Lower leg skin (tissue), 4 donors: ENCODE data around the gene MGST3. TPM values are rescaled to one million over a fixed set of nuclear protein-coding genes. Genes with fewer than 3 reads are reported as not detected.
"Not testable (repeated sequence)": the region's sequence is repeated elsewhere in the genome, so short reads cannot be mapped to it uniquely, and the experiment has no call there.

Experiments used
- DNase-seq, 2 donors: peaks; one replicate each; pipeline ENCODE4 v3.0.0-alpha.2; 2019; ENCODE audit warnings: low spot score in 2 of 2
- H3K4me3 ChIP-seq: fragments of 200-600 bp; sonication (generic); 2 replicates; pipeline ENCODE4 v1.5.1; 2017; ENCODE audit warnings: mild to moderate bottlenecking, low read depth; ENCODE audit not compliant: poor library complexity, severe bottlenecking
- POLR2A ChIP-seq, 2 donors: fragments of 450-650 bp; IDR thresholded peaks; one replicate each; pipeline ENCODE4 v1.6.1; 2016 to 2017; ENCODE audit warnings: antibody characterized with exemption in 2 of 2, mild to moderate bottlenecking in 1 of 2, moderate library complexity in 1 of 2
- WGBS, 2 donors: methylation state at CpG; one replicate each; pipeline ENCODE4 v1.1.5; 2018; 5-methylcytosine and 5-hydroxymethylcytosine counted together
- intact Hi-C: fragments of 100-400 bp; cut with DNase I; formaldehyde crosslinking; loops from one replicate; pipeline ENCODE4 v1.15.0; 2023; ENCODE audit warnings: low total_unique reads
- total RNA-seq, 4 donors: library from RNA; depleted of rRNA; stranded (reverse); fragments of >200 nt; gene quantifications; one replicate each; pipeline ENCODE4 v1.1.0, GENCODE V29; 2016
- TF ChIP-seq, protein P1 (sequence below), 3 donors: fragments of 450-650 bp; IDR thresholded peaks; one replicate each; pipeline ENCODE4 v1.5.1; 2016; ENCODE audit warnings: antibody characterized with exemption in 3 of 3, mild to moderate bottlenecking in 3 of 3, moderate library complexity in 2 of 3

MGST3 gene
- total RNA-seq, 4 donors from 2014 or later = 65.8 to 154 (median 97.6) TPM

DNA sequence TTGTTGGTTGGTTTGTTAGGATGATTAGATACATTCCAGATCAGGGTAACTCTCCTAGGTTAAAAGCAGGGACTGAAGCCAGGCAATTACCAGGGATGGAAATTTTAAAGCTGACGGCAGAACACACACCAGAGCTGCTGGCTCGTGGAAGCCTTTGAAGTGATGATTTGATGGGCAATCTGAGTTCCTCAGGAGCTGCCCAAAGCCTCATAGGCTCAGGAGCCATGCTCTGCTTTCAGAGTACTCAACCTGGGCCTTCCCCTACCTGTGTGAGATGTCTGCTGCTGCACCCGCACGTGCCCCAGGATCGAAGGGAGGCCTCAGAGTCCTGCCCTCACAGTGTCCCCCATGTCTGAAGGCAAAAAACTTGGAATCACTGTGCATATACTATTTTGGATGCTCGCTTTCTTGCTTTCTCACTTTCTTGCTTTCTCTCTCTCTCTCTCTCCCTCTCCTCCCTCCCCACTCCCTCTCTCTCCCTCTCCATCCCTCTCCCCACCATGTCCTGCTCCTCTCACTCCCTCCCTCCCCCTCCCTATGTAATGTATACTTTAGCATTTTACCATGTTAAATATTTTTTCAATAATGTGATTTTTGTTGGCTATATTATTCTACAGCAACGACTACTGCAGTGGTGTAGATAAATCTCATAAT lies 18.0 kb downstream of the MGST3 start:
- WGBS, 2 donors = 86 to 89% methylated on average over 7 of the region's 7 CpGs
- intact Hi-C loops = no loop called here
- DNase-seq = no peak
- TF ChIP-seq, protein P1, sequence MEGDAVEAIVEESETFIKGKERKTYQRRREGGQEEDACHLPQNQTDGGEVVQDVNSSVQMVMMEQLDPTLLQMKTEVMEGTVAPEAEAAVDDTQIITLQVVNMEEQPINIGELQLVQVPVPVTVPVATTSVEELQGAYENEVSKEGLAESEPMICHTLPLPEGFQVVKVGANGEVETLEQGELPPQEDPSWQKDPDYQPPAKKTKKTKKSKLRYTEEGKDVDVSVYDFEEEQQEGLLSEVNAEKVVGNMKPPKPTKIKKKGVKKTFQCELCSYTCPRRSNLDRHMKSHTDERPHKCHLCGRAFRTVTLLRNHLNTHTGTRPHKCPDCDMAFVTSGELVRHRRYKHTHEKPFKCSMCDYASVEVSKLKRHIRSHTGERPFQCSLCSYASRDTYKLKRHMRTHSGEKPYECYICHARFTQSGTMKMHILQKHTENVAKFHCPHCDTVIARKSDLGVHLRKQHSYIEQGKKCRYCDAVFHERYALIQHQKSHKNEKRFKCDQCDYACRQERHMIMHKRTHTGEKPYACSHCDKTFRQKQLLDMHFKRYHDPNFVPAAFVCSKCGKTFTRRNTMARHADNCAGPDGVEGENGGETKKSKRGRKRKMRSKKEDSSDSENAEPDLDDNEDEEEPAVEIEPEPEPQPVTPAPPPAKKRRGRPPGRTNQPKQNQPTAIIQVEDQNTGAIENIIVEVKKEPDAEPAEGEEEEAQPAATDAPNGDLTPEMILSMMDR (IDR thresholded peaks at IDR 0.05) = no peak
- no peak for TF ChIP-seq POLR2A (IDR thresholded peaks at IDR 0.05)
- no peak overlapping the region for H3K4me3 ChIP-seq

DNA sequence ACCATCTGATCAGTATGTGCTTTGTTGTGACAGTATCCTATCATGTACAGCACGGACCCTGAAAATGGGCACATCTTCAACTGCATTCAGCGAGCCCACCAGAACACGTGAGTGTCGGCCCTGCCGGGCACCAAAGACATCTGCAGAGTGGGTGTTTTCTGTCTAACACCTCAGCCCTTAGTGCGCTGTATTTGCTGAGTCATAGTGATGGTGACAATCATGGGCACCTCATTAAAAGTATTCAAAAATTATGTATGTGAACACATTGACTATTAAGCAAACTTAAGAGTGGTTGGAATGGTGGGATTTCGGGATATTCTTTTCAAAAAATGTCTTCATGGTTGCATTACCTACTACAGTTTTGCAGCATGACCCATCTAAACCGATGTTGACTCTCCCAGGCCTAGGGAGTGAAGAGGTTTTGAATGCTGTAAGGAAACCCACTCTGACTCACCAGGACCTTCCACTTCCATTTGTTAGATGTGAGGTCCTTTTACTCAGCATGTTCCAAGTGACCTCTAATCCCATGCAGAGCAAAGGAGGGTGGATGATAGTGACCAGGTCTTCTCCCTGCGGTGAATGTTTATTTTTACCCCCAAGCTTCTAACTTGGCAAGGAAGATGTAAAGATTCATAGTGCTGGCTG lies 20.1 kb downstream of the MGST3 start:
- WGBS, 2 donors = 82 to 97% methylated on average over 9 of the region's 9 CpGs
- intact Hi-C loops = no loop called here
- TF ChIP-seq, protein P1 (IDR thresholded peaks at IDR 0.05) = no peak
- TF ChIP-seq POLR2A (IDR thresholded peaks at IDR 0.05) = no peak
- DNase-seq = no peak
- H3K4me3 ChIP-seq = no peak overlapping the region

DNA sequence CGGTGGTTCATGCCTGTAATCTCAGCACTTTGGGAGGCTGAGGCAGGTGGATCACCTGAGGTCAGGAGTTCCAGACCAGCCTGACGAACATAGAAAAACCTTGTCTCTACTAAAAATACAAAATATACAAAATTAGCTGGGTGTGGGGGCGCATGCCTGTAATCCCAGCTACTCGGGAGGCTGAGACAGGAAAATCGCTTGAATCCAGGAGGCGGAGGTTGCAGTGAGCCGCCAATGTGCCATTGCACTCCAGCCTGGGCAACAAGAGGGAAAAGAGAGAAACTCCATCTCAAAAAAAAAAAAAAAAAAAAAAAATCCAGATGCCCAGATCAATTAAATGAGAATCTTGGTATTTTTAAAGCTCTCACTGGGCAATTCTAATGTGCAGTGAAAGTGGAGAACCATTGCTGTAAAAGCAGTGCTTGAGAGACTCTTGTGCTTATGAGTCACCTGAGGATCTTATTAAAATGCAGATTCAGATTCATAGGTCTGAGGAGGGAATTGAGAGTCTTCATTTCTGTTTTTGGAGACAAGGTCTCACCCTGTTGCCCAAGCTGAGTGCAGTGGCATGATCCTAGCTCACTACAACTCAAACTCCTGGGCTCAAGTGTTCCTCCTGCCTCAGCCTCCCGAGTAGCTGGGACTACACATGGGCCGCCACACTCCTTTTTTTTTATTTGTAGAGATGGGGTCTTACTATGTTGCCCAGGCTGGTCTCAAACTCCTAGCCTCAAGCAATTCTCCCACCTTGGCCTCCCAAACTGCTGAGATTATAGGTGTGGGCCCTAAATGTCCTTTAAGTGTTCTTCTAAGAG lies 27.9 kb downstream of the MGST3 start:
- WGBS, 2 donors = 93% methylated on average over 9 of the region's 9 CpGs
- intact Hi-C loops, H3K4me3 ChIP-seq, DNase-seq: not testable (repeated sequence)

DNA sequence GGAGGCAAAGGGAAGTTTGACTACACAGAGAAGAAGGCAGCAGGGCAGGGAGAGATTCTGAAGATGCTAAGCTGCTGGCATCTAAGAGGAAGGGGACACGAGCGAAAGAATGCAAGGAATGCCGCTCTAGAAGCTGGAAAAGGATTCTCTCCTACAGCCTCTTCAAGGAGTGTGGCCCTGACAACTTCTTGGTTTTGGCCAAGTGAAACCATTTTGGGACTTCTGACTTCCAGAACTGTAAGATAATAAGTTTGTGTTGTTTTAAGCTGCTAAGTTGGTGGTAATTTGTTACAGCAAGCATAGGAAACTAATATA lies 28.5 kb downstream of the MGST3 start:
- TF ChIP-seq, protein P1 (IDR thresholded peaks at IDR 0.05) = no peak
- no peak for TF ChIP-seq POLR2A (IDR thresholded peaks at IDR 0.05)
- no peak overlapping the region for H3K4me3 ChIP-seq
- WGBS, 2 donors = 52 to 81% methylated on average over 3 of the region's 3 CpGs
- no peak for DNase-seq
- intact Hi-C loops = no loop called here

DNA sequence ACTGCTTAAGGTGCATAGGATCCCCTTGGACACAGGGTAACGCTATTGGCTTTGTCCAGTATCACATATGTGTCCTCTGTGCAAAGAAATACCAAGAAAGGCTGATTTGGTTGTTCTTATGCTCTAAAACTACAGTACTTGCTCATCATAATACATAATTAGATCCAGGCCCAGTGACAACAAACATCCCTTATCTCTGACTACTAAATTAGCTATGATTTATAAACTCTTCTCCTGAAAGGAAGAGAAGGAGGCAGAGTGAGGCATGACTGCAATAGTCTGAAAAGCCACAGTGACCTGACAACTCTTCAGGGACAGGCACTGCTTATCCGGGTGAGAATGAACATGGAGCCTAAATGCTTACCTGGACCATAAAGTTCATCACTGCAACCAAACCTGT lies 30.7 kb downstream of the MGST3 start:
- DNase-seq = no peak
- TF ChIP-seq, protein P1 (IDR thresholded peaks at IDR 0.05) = no peak
- TF ChIP-seq POLR2A (IDR thresholded peaks at IDR 0.05) = no peak
- 80 to 87% methylated on average over 2 of the region's 2 CpGs for WGBS, 2 donors
- intact Hi-C loops = no loop called here
- no peak overlapping the region for H3K4me3 ChIP-seq

DNA sequence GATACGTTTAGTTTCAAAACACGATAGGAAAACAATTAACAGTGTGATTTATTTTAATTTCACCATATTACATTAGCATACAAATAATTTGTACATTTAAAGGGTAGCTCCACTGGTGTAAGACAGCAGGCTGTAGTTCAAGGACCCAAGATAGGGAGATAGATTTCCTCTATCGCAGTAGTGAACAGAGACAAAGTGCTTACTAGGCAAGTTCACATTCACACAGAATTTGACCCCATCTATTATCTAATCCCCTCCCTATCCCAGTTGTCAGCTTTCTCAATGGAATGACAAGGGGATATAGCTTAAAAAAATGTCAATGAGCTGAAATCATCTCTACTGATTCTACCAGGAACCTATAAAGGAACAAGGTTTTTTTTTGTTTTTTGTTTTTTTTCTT lies 31.2 kb downstream of the MGST3 start:
- intact Hi-C loops = no loop called here
- no peak for DNase-seq
- H3K4me3 ChIP-seq = no peak overlapping the region
- TF ChIP-seq POLR2A (IDR thresholded peaks at IDR 0.05) = no peak
- TF ChIP-seq, protein P1 (IDR thresholded peaks at IDR 0.05) = no peak
- WGBS, 2 donors = 83 to 86% methylated on average over 3 of the region's 3 CpGs
